Testis (tissue), 3 donors: ENCODE results near the gene IFI27L2. TPM values are rescaled to one million over a fixed set of nuclear protein-coding genes. Genes with fewer than 3 reads are reported as not detected.

Experiments used
- DNase-seq: peaks from one replicate; pipeline ENCODE4 v3.0.0-alpha.2; 2019
- H3K27ac ChIP-seq, 2 donors: fragments of 200-600 bp; sonication (generic); one replicate each; pipeline ENCODE4 v1.5.1; 2019
- H3K27me3 ChIP-seq: fragments of 200-600 bp; sonication (generic); one replicate; pipeline ENCODE4 v1.5.1; 2019
- H3K36me3 ChIP-seq: fragments of 200-600 bp; sonication (generic); one replicate; pipeline ENCODE4 v1.5.1; 2017; ENCODE audit warnings: low read depth; ENCODE audit errors: missing control alignments
- H3K4me1 ChIP-seq: fragments of 200-600 bp; sonication (generic); one replicate; pipeline ENCODE4 v1.5.1; 2019
- H3K4me3 ChIP-seq, 2 donors: fragments of 200-600 bp; sonication (generic); one replicate each; pipeline ENCODE4 v1.5.1; 2017 to 2019
- H3K9me3 ChIP-seq: fragments of 200-600 bp; sonication (generic); one replicate; pipeline ENCODE4 v1.5.1; 2017
- CTCF ChIP-seq, 3 experiments: fragments of 450-650 bp in 2 of 3; fragments of 200-600 bp in 1 of 3; sonication (generic) in 1 of 3; IDR thresholded peaks; one replicate each; pipeline ENCODE4 v1.5.1; 2016 to 2019; ENCODE audit warnings: antibody characterized with exemption in 3 of 3, mild to moderate bottlenecking in 2 of 3, moderate library complexity in 1 of 3
- POLR2A ChIP-seq: fragments of 450-650 bp; IDR thresholded peaks from one replicate; pipeline ENCODE4 v1.6.1; 2017; ENCODE audit warnings: antibody characterized with exemption, mild to moderate bottlenecking, moderate library complexity
- WGBS, 2 donors: methylation state at CpG; one replicate each; pipeline ENCODE4 v1.1.5; 2018; 5-methylcytosine and 5-hydroxymethylcytosine counted together
- intact Hi-C: fragments of 100-400 bp; cut with DNase I; formaldehyde crosslinking; loops from one replicate; pipeline ENCODE4 v1.15.1; 2023; ENCODE audit warnings: low total_unique reads
- polyA plus RNA-seq: library from polyadenylated mRNA; stranded (reverse); fragments of 350-450 nt; fragmentation: Illumina TruSeq; extraction: RNeasy Lipid Tissue Mini Kit (QIAGEN cat#74804); gene quantifications from one replicate; pipeline ENCODE4 v1.2.3, GENCODE V29; 2014; ENCODE audit warnings: low read depth, low replicate concordance; ENCODE audit not compliant: insufficient read depth
- total RNA-seq, 2 donors: library from RNA; depleted of rRNA; stranded (reverse); fragments of >200 nt; gene quantifications; one replicate each; pipeline ENCODE4 v1.2.3, GENCODE V29; 2016

Gene IFI27L2
- total and polyA plus RNA-seq, 3 donors from 2014 or later, result 71.8 to 187 (median 182) TPM

GRCh38 chr14:94100847-94101246 is 28.6 kb downstream of the IFI27L2 start:
- H3K4me1 ChIP-seq, result peaks cover 20% of the 10 kb centered on the region
- intact Hi-C loops, result no loop called here
- H3K36me3 ChIP-seq, result no peaks in the 10 kb centered on the region
- no peak for TF ChIP-seq POLR2A
- TF ChIP-seq CTCF (IDR thresholded peaks at IDR 0.05), result no peak
- no peak overlapping the region for H3K27ac ChIP-seq
- no peaks in the 10 kb centered on the region for H3K9me3 ChIP-seq
- DNase-seq, result no peak
- H3K27me3 ChIP-seq, result no peaks in the 10 kb centered on the region
- no peak overlapping the region for H3K4me3 ChIP-seq
- WGBS, 2 donors, result 67 to 78% methylated on average over 4 of the region's 4 CpGs

GRCh38 chr14:94099006-94099405 is 30.4 kb downstream of the IFI27L2 start:
- TF ChIP-seq CTCF (IDR thresholded peaks at IDR 0.05) (no peak), POLR2A (no peak)
- no peak for DNase-seq
- H3K36me3 ChIP-seq, result no peaks in the 10 kb centered on the region
- 78 to 90% methylated on average over 6 of the region's 6 CpGs for WGBS, 2 donors
- intact Hi-C loops, result no loop called here
- H3K9me3 ChIP-seq, result no peaks in the 10 kb centered on the region
- no peaks in the 10 kb centered on the region for H3K27me3 ChIP-seq
- H3K27ac ChIP-seq, result no peak overlapping the region
- H3K4me3 ChIP-seq, result no peak overlapping the region
- peaks cover 10% of the 10 kb centered on the region for H3K4me1 ChIP-seq

DNA sequence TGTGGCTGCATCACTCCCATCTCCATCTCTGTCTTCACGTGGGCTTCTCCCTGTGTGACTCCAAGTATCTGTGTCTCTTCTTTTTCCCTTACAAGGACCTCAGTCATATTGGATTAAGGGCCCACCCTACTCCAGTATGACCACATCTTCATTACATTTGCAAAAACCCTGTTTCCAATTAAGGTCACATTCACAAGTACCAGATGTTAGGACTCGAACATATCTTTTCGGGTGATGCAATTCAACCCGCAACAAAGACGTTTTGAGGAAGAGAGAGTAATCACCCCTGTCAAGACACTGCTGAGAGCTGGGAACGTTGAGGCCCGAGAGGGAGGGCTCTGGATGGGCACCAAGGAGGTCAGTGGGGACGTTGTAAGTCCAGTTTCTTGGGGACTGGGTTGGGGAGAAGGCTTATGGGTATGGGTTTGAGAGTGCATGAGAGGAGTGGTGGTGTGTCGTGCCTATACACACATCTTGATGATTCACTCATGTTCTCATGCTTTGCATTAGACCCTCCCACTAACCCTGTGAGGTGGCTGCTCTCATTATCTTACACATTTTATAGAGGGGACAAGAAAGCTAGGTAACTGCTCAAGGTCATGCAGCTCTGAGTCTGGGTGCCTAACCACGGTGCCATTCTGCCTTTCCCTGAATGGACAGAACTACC is 30.9 kb downstream of the IFI27L2 start:
- H3K9me3 ChIP-seq, result no peaks in the 10 kb centered on the region
- H3K27ac ChIP-seq, result no peak overlapping the region
- TF ChIP-seq POLR2A, result no peak
- no peak for TF ChIP-seq CTCF (IDR thresholded peaks at IDR 0.05)
- WGBS, 2 donors, result 77 to 81% methylated on average over 10 of the region's 10 CpGs
- peaks cover 5% of the 10 kb centered on the region for H3K4me1 ChIP-seq
- intact Hi-C loops, result no loop called here
- no peak for DNase-seq
- H3K36me3 ChIP-seq, result no peaks in the 10 kb centered on the region
- H3K4me3 ChIP-seq, result no peak overlapping the region
- H3K27me3 ChIP-seq, result no peaks in the 10 kb centered on the region

- Histone ChIP-seq H3K27ac (no peak overlapping the region), H3K9me3 (no peaks in the 10 kb centered on the region), H3K4me1 (no peaks in the 10 kb centered on the region), H3K4me3 (no peak overlapping the region), H3K36me3 (no peaks in the 10 kb centered on the region), H3K27me3 (no peaks in the 10 kb centered on the region)
- DNase-seq, result no peak
- no peak for TF ChIP-seq CTCF (IDR thresholded peaks at IDR 0.05)
- TF ChIP-seq POLR2A, result no peak
- intact Hi-C loops, result no loop called here
- 79 to 84% methylated on average over 4 of the region's 4 CpGs for WGBS, 2 donors
Measured at GRCh38 chr14:94097091-94097490, 32.3 kb downstream of the IFI27L2 start.

DNA sequence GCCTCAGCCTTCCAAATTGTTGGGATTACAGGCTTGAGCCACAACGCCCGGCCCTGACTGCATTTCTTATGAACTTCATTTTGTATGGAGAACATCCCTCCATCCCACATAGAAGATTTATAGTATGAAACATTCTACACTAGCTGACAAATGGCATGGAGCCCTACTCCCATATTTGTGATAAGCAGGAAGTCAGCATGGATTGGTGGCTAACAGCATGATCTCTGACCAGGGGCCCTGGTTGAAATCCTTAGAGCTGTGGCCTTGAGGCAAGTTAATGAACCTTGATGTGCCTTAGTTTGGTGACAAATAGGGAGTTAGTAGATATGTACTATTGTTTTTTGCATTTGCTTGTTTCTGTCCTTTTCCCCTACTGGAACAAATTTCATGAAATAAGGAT is 36.0 kb downstream of the IFI27L2 start:
- no peaks in the 10 kb centered on the region for H3K27me3 ChIP-seq
- H3K9me3 ChIP-seq, result no peaks in the 10 kb centered on the region
- H3K27ac ChIP-seq, result no peak overlapping the region
- WGBS, 2 donors, result 80 to 83% methylated on average over 2 of the region's 2 CpGs
- no peaks in the 10 kb centered on the region for H3K4me1 ChIP-seq
- H3K36me3 ChIP-seq, result no peaks in the 10 kb centered on the region
- TF ChIP-seq POLR2A, result no peak
- no peak for TF ChIP-seq CTCF (IDR thresholded peaks at IDR 0.05)
- intact Hi-C loops, result no loop called here
- DNase-seq, result no peak
- no peak overlapping the region for H3K4me3 ChIP-seq
